Measurements from ENCODE around the gene WRAP73.

The WRAP73 gene

DNA sequence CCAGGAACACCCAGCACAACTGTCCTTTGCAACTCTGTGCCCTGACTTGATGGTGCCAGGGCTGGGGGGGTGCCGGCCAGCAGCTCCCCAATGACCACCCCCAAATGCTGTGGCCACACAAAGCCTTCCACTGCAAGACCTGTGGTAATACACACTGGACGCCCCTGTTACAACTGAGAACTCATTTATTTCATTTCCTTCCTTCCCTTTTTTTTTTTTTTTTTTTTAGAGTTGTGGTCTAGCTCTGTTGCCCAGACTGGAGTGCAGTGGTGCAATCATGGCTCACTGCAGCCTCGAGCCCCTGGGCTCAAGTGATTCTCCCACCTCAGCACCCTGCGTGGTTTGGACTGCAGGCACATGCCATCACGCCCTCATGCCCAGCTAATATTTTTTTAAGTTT lies 27.6 kb upstream of the WRAP73 start:
- TF ChIP-seq, protein P1, sequence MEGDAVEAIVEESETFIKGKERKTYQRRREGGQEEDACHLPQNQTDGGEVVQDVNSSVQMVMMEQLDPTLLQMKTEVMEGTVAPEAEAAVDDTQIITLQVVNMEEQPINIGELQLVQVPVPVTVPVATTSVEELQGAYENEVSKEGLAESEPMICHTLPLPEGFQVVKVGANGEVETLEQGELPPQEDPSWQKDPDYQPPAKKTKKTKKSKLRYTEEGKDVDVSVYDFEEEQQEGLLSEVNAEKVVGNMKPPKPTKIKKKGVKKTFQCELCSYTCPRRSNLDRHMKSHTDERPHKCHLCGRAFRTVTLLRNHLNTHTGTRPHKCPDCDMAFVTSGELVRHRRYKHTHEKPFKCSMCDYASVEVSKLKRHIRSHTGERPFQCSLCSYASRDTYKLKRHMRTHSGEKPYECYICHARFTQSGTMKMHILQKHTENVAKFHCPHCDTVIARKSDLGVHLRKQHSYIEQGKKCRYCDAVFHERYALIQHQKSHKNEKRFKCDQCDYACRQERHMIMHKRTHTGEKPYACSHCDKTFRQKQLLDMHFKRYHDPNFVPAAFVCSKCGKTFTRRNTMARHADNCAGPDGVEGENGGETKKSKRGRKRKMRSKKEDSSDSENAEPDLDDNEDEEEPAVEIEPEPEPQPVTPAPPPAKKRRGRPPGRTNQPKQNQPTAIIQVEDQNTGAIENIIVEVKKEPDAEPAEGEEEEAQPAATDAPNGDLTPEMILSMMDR (IDR thresholded peaks at IDR 0.05; ENCODE audit: borderline replicate concordance, insufficient read depth, low read depth, low read length): no peak
- H3K4me3 ChIP-seq (ENCODE audit: low read depth, low read length): peak overlapping the region; percentile 39

DNA sequence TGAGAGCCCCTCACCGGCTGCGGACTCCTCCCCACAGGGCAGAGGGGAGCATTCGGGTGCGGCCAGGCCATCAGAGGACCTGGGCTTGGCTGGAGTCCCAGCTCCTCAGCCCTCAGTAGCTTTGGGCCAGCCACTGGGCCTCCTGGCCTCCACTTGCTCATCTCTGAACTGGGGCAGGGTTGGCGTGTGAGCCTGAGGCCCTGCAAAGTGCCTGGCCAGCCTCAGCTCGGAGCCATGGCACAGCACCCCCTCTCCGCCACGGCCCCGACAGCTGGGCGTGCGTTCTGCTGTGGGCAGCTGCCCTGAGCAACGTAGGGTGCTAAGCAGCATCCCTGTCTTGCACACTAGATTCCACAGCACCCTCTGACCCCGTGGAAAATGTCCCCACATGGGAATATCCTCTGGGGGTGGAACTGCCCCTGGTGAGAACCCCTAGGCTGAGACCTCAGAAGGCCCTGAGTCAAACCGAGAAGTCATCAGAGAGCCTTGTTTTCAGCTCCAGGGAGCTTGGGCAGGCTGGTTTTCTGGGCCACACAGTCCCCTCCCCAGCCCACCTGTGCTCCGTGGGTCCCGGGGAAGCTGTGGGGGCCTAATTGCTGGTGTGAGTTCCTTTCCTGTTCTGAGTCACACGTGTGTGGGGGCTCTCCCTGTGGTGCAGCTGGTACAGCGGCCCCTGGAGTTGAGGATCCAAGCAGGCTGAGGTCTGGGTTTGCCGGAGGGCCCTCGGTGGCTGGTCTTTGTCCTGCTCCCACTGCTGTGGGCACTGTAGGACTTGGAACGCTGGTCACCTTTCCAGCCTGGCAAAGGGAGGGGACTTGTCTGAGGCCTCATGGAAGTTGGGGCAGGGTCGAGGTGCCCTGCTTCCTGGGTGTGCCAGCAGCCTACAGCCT lies 26.9 kb upstream of the WRAP73 start:
- H3K4me3 ChIP-seq (ENCODE audit: low read depth, low read length): peak overlapping the region; percentile 39
- TF ChIP-seq, protein P1 (IDR thresholded peaks at IDR 0.05; ENCODE audit: borderline replicate concordance, insufficient read depth, low read depth, low read length): peak; percentile 33; the same call in 1 of the 2 replicates

DNA sequence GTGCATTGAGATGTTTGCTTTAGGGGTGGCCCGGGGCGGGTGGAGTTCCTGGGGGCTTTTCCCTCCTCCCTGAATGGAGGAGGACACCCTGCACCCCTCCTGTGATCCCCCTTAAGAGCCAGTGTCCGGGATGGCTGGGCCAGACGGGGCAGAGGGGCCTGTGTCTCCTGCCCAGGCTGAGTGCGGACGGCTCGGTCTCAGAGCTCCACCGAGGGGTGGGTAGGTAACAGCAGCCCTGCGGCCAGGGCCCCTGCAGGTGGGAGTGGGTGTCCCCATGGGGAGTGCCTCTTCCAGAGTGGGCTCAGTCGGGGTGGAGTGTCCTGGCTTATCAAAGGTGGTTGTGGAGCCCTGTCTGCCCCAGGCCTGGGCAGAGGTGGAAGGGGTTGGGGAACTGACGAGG lies 25.5 kb upstream of the WRAP73 start:
- TF ChIP-seq, protein P1 (IDR thresholded peaks at IDR 0.05; ENCODE audit: borderline replicate concordance, insufficient read depth, low read depth, low read length): no peak
- H3K4me3 ChIP-seq (ENCODE audit: low read depth, low read length): no peak overlapping the region

DNA sequence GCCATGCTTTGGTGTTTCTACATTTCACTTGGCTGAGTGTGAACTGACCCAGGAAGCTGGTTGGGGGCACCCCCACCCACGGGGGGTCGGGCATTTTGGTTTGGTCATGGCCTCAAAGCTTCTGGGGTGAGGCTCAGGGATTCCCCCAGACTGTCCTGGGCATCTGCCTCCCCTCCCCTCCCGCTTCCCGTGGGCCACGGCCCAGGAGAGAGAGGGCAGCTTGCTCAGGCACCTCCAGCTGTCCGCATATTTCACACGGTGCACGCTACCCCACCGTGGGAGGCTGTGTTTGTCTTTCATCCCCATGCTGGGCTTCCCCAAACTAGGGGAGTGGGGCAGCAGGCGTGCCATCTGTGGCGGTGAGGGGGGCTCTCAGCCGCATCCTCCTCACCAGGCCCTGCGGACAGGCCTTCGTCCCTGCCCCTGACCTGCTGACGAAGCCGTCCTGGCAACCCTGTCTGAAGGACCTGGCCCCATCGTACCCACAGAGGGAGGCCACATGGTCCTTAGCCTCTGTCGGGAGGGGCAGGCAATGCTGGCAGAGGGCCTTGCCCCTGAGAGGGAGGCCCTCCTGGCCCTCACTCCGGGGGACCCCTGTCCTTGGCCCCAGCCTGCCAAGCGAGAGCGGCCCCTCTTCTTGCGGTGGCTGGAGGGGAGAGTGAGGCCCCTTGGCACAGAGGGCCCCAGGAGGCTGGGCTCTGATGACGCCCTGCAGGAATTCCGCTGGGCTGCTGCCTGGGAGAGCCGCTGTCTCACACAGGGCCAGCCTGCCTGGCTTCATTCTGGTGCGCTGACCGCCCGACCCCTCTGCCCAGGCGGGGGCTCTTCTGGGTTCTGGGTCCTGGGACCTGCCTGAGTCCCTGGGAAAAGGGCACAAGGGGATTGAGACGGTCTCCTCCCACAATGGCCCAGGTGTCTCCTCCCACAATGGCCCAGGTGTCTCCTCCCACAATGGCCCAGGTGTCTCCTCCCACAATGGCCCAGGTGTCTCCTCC lies 24.5 kb upstream of the WRAP73 start:
- TF ChIP-seq, protein P1 (IDR thresholded peaks at IDR 0.05; ENCODE audit: borderline replicate concordance, insufficient read depth, low read depth, low read length): no peak
- H3K4me3 ChIP-seq (ENCODE audit: low read depth, low read length): no peak overlapping the region

DNA sequence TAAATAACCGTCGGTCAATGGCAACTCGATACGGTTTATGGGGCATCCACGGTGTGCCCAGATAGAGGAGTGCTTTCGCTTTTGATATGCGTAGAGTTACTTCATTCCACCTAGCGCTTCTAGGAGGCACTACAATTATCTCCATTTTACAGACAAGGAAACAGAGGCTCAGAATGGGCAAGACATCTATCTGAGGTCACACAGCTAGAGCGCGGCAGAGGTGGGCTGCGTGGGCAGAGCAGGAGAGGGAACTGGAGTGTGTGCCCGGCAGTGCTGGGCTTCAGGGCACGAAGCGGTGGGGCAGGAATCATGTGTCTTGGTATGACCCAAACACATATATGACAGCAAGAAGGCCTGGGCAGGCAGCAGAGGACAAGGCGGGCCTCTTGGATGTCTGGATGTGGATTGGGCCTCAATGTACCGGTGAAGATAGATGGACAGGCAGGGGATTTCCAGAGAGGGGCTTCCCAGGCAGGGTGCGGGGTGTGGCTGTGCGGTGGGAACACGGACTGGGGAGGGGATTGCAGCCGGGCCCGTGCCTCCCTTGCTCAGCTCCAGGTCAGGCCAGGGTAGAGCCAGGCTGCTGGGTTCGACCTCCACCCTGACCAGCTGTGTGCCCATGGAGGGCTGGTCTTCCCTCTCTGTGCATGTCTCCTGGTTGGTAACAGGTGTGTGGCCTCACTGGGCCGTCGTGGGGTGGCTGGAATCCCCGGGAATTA lies 23.6 kb upstream of the WRAP73 start:
- H3K4me3 ChIP-seq (ENCODE audit: low read depth, low read length): peak overlapping the region; percentile 44

DNA sequence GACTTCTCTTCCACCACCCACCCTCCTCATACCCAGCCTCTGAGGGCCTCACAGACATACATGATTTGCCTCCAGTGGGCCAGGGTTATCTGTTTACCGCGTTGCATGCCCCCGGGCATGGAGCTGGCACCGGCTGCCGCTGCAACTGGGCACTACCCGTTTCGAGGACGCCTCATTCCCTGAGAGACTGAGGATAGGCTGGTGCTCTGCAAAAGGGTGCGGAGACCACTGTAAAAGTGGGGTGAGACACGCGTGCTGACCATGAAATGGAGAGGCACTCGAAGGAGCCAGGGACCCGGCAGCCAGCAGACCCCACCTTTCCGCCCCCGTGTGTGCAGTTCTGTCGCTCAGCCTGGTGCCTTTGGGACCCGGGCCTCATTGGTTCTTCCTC lies 23.1 kb upstream of the WRAP73 start:
- TF ChIP-seq, protein P1 (IDR thresholded peaks at IDR 0.05; ENCODE audit: borderline replicate concordance, insufficient read depth, low read depth, low read length): no peak
- H3K4me3 ChIP-seq (ENCODE audit: low read depth, low read length): peak overlapping the region; percentile 44

More for the DNA sequence above, 23.6 kb upstream of the WRAP73 start:
- TF ChIP-seq, protein P1 (IDR thresholded peaks at IDR 0.05; ENCODE audit: borderline replicate concordance, insufficient read depth, low read depth, low read length): peak; percentile 43; the same call in 1 of the 2 replicates

Measured in GM12875 (cell line).